SK-N-MC (cell line): ENCODE measurements around the gene HYAL2.
A peak's percentile ranks its signal among the peaks of the same experiment; 100 is the strongest.

Source experiments
- DNase-seq: peaks from one replicate; pipeline ENCODE4 v3.0.0-alpha.2; 2011; ENCODE audit warnings: low read depth, low spot score
- H3K27ac ChIP-seq: fragments of 200-600 bp; sonication (generic); 2 replicates; pipeline ENCODE4 v1.5.1; 2016; ENCODE audit warnings: mixed run types
- H3K36me3 ChIP-seq: fragments of 200-600 bp; sonication (generic); 2 replicates; pipeline ENCODE4 v1.6.1; 2017; ENCODE audit warnings: antibody characterized with exemption, low read length, mixed read lengths; ENCODE audit not compliant: insufficient read depth
- H3K4me3 ChIP-seq: fragments of 200-600 bp; sonication (generic); 2 replicates; pipeline ENCODE4 v1.5.1; 2016
- H3K9ac ChIP-seq: fragments of 200-600 bp; sonication (generic); 2 replicates; pipeline ENCODE4 v1.8.0; 2017; ENCODE audit warnings: mixed run types, mixed read lengths; ENCODE audit not compliant: insufficient read length
- H3K9me3 ChIP-seq: fragments of 200-600 bp; sonication (generic); 2 replicates; pipeline ENCODE4 v1.6.1; 2017; ENCODE audit warnings: low read depth, mild to moderate bottlenecking, antibody characterized with exemption, low read length, moderate library complexity, mixed read lengths
- EZH2 ChIP-seq: fragments of 200-600 bp; sonication (generic); IDR thresholded peaks from one replicate; pipeline ENCODE4 v1.6.1; 2017; ENCODE audit warnings: antibody characterized with exemption
- FOXP2 ChIP-seq: optimal IDR thresholded peaks from 2 replicates; pipeline ENCODE3; 2011; ENCODE audit warnings: mild to moderate bottlenecking, moderate library complexity; ENCODE audit not compliant: insufficient read depth; ENCODE audit errors: extremely low read length, control extremely low read depth
- POLR2AphosphoS5 ChIP-seq: IDR thresholded peaks from 2 replicates; pipeline ENCODE4 v1.6.1; 2012; ENCODE audit warnings: mild to moderate bottlenecking, low read depth, low read length, borderline replicate concordance

HYAL2 gene

GRCh38 chr3:50337175-50337861 is 14.8 kb upstream of the HYAL2 start:
- peak; percentile 51 for DNase-seq
- H3K4me3 ChIP-seq, result peak overlapping the region; percentile 86
- peak; percentile 94 for TF ChIP-seq POLR2AphosphoS5
- TF ChIP-seq EZH2, result no peak
- 0 out of 2 replicates have a peak overlapping the region, but pooled peaks have one; percentile 36 for H3K27ac ChIP-seq
- no peaks in the 10 kb centered on the region; the same call in 1 of the 2 replicates for H3K36me3 ChIP-seq
- peak overlapping the region; percentile 94 for H3K9ac ChIP-seq
- H3K9me3 ChIP-seq, result no peaks in the 10 kb centered on the region

DNA sequence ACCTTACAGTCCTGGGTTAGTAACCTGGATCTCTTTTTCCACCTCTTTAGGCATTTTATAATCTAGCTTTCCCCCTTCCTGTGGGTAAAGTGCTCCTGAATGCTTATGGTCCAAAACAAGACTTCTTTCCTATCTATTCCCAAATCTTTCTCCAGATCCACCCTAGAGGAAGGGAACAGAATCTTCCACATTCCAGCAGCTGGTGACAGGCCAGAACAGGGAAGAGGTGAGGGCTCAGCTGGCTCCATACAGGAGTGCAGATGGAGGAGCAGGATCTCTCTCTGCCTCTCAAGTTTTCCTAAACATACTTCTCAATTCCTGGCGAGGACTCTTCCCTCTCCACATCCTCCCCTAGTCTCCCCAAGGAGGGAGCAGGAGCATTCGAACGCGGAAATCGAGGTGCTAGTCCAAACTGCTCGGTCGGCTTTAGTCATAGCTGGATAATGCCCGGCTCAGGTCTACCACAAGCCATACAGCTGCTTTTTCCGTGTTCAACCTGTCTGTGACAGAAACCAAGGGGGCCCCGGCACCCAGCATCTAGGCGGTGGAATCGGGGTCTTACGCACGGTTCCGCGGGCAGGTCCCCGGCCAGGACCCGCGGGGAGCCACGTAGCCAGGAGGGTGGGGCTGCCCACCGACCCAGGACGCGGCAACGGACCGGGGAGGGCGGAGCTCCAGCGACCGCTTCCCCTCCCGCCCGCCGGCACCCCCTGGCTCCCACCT is 14.1 kb upstream of the HYAL2 start:
- Histone ChIP-seq H3K27ac (0 out of 2 replicates have a peak overlapping the region, but pooled peaks have one; percentile 36), H3K9ac (peak overlapping the region; percentile 94), H3K9me3 (no peaks in the 10 kb centered on the region), H3K36me3 (peaks cover 7% of the 10 kb centered on the region; the same call in 1 of the 2 replicates), H3K4me3 (peak overlapping the region; percentile 86)
- no peak for DNase-seq
- TF ChIP-seq POLR2AphosphoS5 (no peak), EZH2 (no peak), FOXP2 (no peak)

DNA sequence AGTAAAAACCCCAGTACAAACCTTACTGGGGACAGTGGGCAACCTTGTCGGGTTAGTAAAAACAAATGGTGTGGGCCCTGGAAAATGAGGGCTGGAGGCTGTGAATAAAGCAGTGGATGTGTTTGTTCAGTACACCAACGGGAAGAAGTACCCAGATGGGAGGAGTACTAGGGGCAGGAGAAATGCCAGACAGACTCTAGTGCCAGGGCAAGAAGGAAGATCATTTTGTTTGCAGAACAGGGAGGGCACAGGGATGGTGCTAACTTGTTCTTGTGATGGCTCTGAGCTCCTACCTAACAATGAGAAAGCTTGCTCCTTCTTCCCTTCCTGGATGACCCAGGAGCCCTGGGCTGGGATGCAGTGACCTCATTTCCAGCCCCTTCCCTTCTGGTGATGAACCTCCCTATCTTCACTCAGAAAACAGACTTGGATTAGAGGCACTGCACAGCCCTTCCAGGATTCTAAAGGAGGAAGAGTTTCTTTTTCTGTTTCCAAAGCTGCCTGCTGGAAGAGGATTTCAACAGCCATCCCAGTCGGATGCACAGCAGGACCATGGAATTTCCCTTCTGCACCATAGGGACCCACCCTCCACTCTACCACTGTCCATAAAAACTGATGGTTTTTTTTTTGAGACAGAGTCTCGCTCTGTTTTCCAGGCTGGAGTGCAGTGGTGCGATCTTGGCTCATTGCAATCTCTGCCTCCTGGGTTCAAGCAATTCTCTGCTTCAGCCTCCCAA is 12.0 kb upstream of the HYAL2 start:
- TF ChIP-seq FOXP2, result no peak
- no peak for TF ChIP-seq POLR2AphosphoS5
- TF ChIP-seq EZH2, result no peak
- Histone ChIP-seq H3K9ac (no peak overlapping the region), H3K27ac (no peak overlapping the region), H3K36me3 (peaks cover 18% of the 10 kb centered on the region; the same call in 1 of the 2 replicates), H3K4me3 (no peak overlapping the region), H3K9me3 (no peaks in the 10 kb centered on the region)
- DNase-seq, result no peak

DNA sequence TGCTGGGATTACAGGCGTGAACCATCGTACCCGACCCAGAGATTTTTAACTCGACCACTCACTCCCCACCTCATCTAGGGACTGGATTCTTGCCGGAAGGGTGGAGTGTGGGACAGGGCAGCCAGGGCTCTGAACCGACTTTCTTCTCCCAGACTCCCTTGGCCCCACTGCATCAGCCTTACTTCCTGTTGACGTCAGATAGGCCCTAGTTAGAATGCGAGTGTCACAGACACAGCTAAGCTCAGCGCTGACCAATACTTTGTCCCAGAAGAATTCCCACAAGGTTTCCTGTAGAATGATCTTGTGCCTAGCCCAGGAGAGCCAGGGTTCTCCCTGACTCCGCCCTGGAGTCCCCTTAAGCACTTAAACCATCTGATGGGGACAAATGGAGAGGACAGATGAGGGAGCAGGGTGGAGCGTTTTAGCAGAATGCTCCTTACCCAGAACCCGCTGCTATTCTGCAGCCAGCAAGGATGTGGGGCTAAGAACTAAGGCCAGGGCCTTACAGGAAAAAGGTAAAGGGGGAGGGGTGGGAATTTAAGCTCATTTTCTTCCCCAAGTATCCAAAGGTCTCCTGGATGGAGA is 11.3 kb upstream of the HYAL2 start:
- no peak for DNase-seq
- Histone ChIP-seq H3K27ac (no peak overlapping the region), H3K4me3 (no peak overlapping the region), H3K9me3 (no peaks in the 10 kb centered on the region), H3K9ac (no peak overlapping the region), H3K36me3 (peaks cover 18% of the 10 kb centered on the region; the same call in 1 of the 2 replicates)
- TF ChIP-seq POLR2AphosphoS5 (no peak), EZH2 (no peak), FOXP2 (no peak)

- H3K9me3 ChIP-seq, result no peaks in the 10 kb centered on the region
- H3K9ac ChIP-seq, result no peak overlapping the region
- H3K27ac ChIP-seq, result no peak overlapping the region
- DNase-seq, result no peak
- no peak overlapping the region for H3K4me3 ChIP-seq
- peaks cover 18% of the 10 kb centered on the region; the same call in 1 of the 2 replicates for H3K36me3 ChIP-seq
- TF ChIP-seq POLR2AphosphoS5, result no peak
- no peak for TF ChIP-seq EZH2
- no peak for TF ChIP-seq FOXP2
Observed at GRCh38 chr3:50331364-50331907, 8.9 kb upstream of the HYAL2 start.

GRCh38 chr3:50330330-50330729 is 7.8 kb upstream of the HYAL2 start:
- H3K9me3 ChIP-seq, result no peaks in the 10 kb centered on the region
- H3K27ac ChIP-seq, result no peak overlapping the region
- H3K4me3 ChIP-seq, result no peak overlapping the region
- no peak for TF ChIP-seq POLR2AphosphoS5
- peaks cover 18% of the 10 kb centered on the region; the same call in 1 of the 2 replicates for H3K36me3 ChIP-seq
- DNase-seq, result no peak
- H3K9ac ChIP-seq, result no peak overlapping the region

GRCh38 chr3:50327943-50328691 is 5.6 kb upstream of the HYAL2 start, which contains the start of gene TUSC2:
TSS of gene TUSC2 (minus strand) at chr3:50328223. CDS start at chr3:50328099, 124 bp downstream.
- peak; percentile 87 for TF ChIP-seq POLR2AphosphoS5
- TF ChIP-seq FOXP2, result no peak
- H3K27ac ChIP-seq, result peak within 1 kb of the TSS; percentile 62
- peak within 1 kb of the TSS; percentile 81 for H3K4me3 ChIP-seq
- DNase-seq, result no peak
- H3K36me3 ChIP-seq, result peaks cover 18% of the 10 kb centered on the region; the same call in 1 of the 2 replicates
- no peaks in the 10 kb centered on the region for H3K9me3 ChIP-seq
- H3K9ac ChIP-seq, result peak within 1 kb of the TSS; percentile 87
